GM18951 (cell line): ENCODE results near the gene ZNF107.
"Not testable (repeated sequence)": the region's sequence is repeated elsewhere in the genome, so short reads cannot be mapped to it uniquely, and the experiment has no call there.

Experiments used
- POLR2A ChIP-seq: IDR thresholded peaks from 4 replicates; pipeline ENCODE4 v1.6.1; 2011; ENCODE audit warnings: mild to moderate bottlenecking; ENCODE audit not compliant: insufficient read length, insufficient read depth; ENCODE audit errors: extremely low read depth
- in situ Hi-C: fragments of 300-500 bp; cut with MboI; formaldehyde crosslinking; loops from one replicate; pipeline ENCODE4 v1.12.0; 2022; ENCODE audit warnings: low sequenced_read_pairs, mixed read lengths, inconsistent platforms; ENCODE audit not compliant: unreplicated experiment

ZNF107 gene

DNA sequence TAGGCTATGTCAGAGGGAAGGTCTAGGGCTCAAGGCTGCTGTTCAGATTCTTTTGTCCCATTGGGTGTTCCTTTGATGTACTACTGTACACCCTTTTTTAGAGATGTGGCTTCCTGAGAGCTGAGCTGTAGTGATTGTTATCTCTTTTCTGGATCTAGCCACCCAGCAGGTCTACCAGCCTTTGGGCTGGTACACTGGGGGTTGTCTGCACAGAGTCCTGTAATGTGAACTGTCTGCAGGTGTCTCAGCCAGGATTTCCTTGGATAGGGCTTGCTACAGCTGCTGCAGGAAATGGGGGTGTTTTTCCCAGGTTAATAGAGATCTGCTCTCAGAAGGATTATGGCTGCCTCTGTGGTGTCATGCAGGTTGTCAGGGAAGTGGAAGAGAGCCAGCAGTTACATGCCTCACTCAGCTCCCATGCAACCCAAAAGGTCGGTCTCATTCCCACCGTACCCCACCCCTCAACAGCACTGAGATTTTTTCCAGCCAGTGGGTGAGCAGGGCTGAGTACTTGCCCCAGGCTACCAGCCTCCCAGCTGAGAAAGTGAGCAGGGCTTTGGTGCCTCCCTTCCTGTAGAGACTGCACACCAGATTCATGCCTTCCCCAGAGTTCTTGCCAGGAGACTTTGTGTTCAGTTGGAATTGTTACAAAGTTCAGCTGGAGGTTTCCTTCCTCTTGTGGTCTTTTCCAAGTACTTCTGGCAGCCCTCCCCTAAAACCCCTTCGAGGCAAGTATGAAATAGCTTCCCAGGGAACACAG is 63.3 kb downstream of the ZNF107 start:
- TF ChIP-seq POLR2A = no peak
- in situ Hi-C loops = no loop called here

DNA sequence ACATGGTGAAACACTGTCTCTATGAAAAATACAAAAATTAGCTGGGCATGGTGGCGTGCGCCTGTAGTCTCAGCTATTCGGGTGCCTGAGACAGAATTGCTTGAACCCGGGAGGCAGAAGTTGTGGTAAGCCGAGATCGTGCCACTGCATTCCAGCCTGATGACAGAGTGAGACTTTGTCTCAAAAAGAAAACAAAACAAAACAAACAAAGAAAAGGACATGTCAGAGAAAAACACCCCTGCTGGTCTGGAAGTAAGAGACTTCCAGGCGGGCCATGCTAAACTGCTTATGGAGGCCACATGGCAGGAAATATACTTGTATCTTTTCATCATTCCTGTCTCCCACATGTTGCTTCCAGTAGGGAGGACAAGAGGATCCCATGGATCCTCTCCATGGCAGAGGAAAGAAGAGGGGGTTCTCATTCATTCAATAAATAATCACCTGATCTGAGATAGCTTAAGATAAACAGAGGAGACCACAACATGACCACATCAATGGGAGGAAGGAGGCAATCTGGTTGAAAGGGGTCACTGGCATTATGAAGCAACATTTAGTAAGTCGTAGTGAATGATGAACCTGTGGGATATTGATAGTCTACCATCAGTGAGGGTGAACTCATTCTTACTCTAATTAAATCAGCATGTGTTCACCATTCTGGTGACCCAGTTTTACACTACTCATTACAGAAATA is 67.8 kb downstream of the ZNF107 start:
- TF ChIP-seq POLR2A = no peak
- in situ Hi-C loops = no loop called here

DNA sequence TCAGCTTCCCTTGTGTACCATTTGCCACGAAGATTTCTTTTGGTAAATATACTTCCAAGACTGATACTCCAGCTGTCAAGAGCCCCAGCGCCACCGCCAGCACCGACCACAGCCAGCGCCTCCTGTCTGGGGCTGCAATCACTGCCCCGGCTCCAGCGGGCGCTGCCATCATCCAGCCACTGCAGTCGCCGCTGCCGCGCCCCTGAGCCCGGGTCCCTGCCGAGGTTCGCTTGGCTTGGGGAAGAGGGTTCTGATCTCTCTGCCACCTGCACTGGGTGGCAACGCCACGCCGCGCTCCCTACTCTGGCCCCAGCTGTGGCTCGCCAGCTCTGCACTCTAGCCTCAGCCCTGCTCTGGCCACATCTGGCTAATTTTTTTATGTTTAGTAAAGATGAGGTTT is 70.6 kb downstream of the ZNF107 start:
- in situ Hi-C loops = no loop called here

DNA sequence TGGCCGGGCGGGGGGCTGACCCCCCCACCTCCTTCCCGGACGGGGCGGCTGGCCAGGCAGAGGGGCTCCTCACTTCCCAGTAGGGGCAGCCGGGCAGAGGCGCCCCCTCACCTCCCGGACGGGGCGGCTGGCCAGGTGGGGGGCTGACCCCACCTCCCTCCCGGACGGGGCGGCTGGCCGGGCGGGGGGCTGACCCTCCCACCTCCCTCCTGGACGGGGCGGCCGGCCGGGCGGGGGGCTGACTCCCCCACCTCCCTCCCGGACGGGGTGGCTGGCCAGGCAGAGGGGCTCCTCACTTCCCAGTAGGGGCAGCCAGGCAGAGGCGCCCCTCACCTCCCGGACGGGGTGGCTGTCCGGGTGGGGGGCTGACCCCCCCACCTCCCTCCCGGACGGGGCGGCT is 72.5 kb downstream of the ZNF107 start:
- in situ Hi-C loops = not testable (repeated sequence)

More for the DNA sequence above, 70.6 kb downstream of the ZNF107 start:
- TF ChIP-seq POLR2A = no peak

DNA sequence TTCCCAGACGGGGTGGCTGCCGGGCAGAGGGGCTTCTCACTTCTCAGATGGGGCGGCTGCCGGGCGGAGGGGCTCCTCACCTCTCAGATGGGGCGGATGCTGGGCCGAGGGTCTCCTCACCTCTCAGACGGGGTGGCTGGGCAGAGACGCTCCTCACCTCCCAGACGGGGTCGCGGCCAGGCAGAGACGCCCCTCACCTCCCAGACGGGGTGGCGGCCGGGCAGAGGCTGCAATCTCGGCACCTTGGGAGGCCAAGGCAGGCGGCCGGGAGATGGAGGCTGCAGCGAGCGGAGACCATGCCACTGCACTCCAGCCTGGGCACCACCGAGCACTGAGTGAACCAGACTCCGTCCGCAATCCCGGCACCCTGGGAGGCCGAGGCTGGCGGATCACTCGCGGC is 73.0 kb downstream of the ZNF107 start:
- in situ Hi-C loops = not testable (repeated sequence)

DNA sequence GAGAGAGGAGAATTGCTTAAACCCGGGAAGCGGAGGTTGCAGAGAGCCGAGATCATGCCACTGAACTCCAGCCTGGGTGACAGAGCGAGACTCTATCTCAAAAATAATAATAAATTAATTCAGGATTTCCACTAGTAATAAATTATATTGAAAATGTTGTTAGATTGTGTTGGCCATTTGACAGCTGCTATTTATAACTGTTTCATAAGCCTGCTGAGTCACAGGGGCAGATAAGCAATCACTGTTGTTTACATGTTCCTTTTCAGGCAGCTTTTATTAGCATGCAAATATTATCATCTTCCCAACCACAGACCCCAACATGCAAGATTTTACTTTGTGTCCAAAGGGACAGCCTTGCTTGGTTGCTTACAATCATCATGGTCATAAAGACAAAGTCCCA is 78.7 kb downstream of the ZNF107 start:
- in situ Hi-C loops = no loop called here
- TF ChIP-seq POLR2A = no peak

- in situ Hi-C loops = no loop called here
- no peak for TF ChIP-seq POLR2A
Observed at GRCh38 chr7:64747802-64748201, 81.9 kb downstream of the ZNF107 start.

DNA sequence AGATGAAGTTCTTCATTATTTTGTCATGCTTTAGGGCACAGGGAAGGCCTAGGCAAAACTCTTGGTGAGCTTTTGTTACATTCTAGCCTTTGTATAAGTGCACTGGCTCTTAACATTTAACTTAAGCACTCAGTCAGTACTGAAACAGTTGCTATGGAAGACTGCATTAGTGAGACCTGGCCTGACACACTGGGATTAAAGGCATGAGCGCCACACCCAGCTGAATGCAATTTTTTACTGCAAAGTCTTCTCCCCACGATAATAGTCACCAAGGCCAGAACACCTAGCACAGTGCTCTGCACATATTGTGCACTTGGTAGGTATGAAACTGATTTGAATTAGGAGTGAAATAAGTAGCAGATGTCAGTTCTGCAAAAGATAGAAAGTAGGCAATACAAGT is 87.1 kb downstream of the ZNF107 start:
- no peak for TF ChIP-seq POLR2A
- in situ Hi-C loops = no loop called here

DNA sequence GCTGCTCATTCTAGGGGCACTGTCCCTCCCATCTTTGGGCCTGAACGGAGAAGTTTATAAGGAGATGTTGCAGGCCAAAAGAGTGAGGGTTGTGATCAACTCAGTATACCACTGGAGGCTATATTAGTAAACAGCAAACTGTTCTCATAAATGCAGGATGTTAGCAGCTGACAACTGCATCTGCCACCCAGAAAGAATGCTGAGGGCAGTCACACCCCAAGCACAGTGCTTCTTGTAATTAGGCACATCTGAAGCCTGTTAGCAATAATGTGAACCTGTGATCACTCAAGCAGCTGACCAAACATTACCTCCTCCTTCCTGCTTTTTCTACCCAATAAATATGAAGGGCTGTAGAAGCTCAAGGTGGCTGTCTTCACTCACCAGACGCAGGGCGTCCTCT is 89.9 kb downstream of the ZNF107 start:
- no peak for TF ChIP-seq POLR2A
- in situ Hi-C loops = no loop called here

DNA sequence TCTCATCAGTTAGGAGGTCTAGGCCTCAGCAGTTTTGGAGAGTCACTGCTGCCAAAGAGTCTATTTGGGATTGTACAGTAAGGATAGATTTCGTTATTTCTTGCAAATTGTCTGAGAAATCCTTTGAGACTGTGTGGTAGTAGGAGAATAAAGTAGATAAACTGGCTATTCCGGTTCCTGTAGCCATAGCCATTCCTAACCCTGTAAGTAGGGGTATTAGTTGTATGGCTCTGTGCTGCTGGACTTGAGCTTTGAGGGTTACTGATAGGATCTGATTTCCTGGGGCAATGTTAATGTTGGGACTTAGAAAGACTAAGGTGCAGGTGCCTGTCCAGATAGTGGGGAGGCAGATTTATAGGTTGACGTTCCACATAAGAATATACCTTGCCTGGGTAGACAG is 92.2 kb downstream of the ZNF107 start:
- no peak for TF ChIP-seq POLR2A
- in situ Hi-C loops = no loop called here
